A673 (cell line): Measurements from ENCODE around the gene IL36B. TPM values are rescaled to one million over a fixed set of nuclear protein-coding genes. Genes with fewer than 3 reads are reported as not detected.

Experiments used
- BruUV-seq: library from RNA; stranded (reverse); fragments of 400-500 nt; replicated peaks from 2 replicates; lab custom pipeline; 2021; lab: Mats Ljungman, UMichigan
- CTCF ChIA-PET: fragments of 300-600 bp; sonication (Branson Sonifier 250); formaldehyde crosslinking; loops from one replicate; lab custom pipeline; 2022; ENCODE audit warnings: antibody characterized with exemption; lab: Charles Lee
- POLR2A ChIA-PET: fragments of 300-600 bp; sonication (Branson Sonifier 250); formaldehyde crosslinking; loops from one replicate; lab custom pipeline; 2022; ENCODE audit warnings: antibody characterized with exemption; ENCODE audit not compliant: low non-redundant PET; lab: Charles Lee
- DNase-seq: peaks from one replicate; pipeline ENCODE4 v3.0.0-alpha.2; 2015; ENCODE audit warnings: low spot score
- H3K27ac ChIP-seq: fragments of 200-600 bp; sonication (generic); 2 replicates; pipeline ENCODE4 v1.5.1; 2016; ENCODE audit warnings: mixed run types, low read depth, mild to moderate bottlenecking, mixed read lengths, antibody characterized with exemption, low read length; ENCODE audit not compliant: poor library complexity, severe bottlenecking
- H3K27me3 ChIP-seq: fragments of 200-600 bp; sonication (generic); replicated peaks from 2 replicates; pipeline ENCODE4 v1.6.1; 2017; ENCODE audit warnings: mixed run types, low read depth, mild to moderate bottlenecking, mixed read lengths, antibody characterized with exemption, low read length; ENCODE audit not compliant: insufficient read depth, poor library complexity
- H3K36me3 ChIP-seq: fragments of 200-600 bp; sonication (generic); 2 replicates; pipeline ENCODE4 v1.6.1; 2016; ENCODE audit warnings: mixed run types, mild to moderate bottlenecking, mixed read lengths, antibody characterized with exemption, low read length; ENCODE audit not compliant: insufficient read depth, poor library complexity, severe bottlenecking
- H3K4me1 ChIP-seq: fragments of 200-600 bp; sonication (generic); 2 replicates; pipeline ENCODE4 v1.6.1; 2017; ENCODE audit warnings: mixed run types, mild to moderate bottlenecking, mixed read lengths, antibody characterized with exemption, low read length; ENCODE audit not compliant: insufficient read depth, poor library complexity, severe bottlenecking
- H3K4me3 ChIP-seq: fragments of 200-600 bp; sonication (generic); 2 replicates; pipeline ENCODE4 v1.5.1; 2016; ENCODE audit warnings: low read depth, mixed run types, mild to moderate bottlenecking, mixed read lengths, low read length; ENCODE audit not compliant: poor library complexity, severe bottlenecking
- H3K9me3 ChIP-seq: fragments of 200-600 bp; sonication (generic); 2 replicates; pipeline ENCODE4 v1.6.1; 2016; ENCODE audit warnings: mixed run types, low read depth, mild to moderate bottlenecking, mixed read lengths, antibody characterized with exemption, low read length; ENCODE audit not compliant: poor library complexity, severe bottlenecking
- EZH2 ChIP-seq: fragments of 200-600 bp; sonication (generic); IDR thresholded peaks from 2 replicates; pipeline ENCODE4 v1.6.1; 2017; ENCODE audit warnings: borderline replicate concordance, low read depth, mild to moderate bottlenecking, mixed read lengths, antibody characterized with exemption, low read length; ENCODE audit not compliant: poor library complexity, severe bottlenecking
- intact Hi-C: fragments of 100-400 bp; cut with micrococcal nuclease; formaldehyde crosslinking; loops from one replicate; pipeline ENCODE4 v1.10.0; 2022; ENCODE audit not compliant: unreplicated experiment
- total RNA-seq: library from RNA; stranded (reverse); gene quantifications from 2 replicates; pipeline ENCODE4 v1.2.3, GENCODE V29; 2021
- TF ChIP-seq, protein P1 (sequence below): fragments of 300-800, 200-600 bp; sonication (generic); conservative IDR thresholded peaks from 2 replicates; pipeline ENCODE4 v1.5.1; 2017; ENCODE audit warnings: low read depth, mild to moderate bottlenecking, antibody characterized with exemption, low read length, moderate library complexity, mixed read lengths

Gene IL36B
- total RNA-seq, 1 experiment from 2014 or later, result not detected

DNA sequence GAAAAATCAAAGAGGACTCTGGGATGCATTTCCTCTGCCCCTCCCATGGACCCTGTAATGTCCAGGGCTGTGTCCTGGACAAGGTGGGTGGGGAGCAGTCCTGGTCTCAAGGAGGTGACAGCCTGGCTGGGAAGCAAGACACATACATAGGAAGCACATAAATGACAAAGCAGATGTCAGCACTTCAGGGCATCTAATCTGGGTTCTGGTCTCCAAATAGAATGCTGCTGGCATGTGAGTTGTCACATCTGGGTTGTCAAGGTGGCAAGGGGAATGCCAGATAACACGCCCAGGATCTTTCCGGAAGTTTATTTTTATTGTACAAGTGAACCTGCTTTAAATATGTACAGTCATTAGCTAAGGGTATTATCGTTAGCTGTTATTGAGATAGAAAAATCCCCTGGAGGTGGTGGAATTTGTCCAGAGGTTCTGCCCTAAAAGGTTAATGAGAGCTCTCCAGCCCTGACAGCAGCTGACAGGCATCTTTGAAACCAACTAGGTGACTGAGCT, 20.7 kb upstream of the IL36B start:
- no TSS peak for BruUV-seq
- intact Hi-C loops, result no loop called here
- H3K4me1 ChIP-seq, result no peaks in the 10 kb centered on the region
- no peak overlapping the region for H3K4me3 ChIP-seq
- CTCF ChIA-PET, result no interaction called here
- no peaks in the 10 kb centered on the region for H3K36me3 ChIP-seq
- H3K27me3 ChIP-seq, result peaks cover 2% of the 10 kb centered on the region
- no peak for TF ChIP-seq EZH2
- TF ChIP-seq, protein P1, sequence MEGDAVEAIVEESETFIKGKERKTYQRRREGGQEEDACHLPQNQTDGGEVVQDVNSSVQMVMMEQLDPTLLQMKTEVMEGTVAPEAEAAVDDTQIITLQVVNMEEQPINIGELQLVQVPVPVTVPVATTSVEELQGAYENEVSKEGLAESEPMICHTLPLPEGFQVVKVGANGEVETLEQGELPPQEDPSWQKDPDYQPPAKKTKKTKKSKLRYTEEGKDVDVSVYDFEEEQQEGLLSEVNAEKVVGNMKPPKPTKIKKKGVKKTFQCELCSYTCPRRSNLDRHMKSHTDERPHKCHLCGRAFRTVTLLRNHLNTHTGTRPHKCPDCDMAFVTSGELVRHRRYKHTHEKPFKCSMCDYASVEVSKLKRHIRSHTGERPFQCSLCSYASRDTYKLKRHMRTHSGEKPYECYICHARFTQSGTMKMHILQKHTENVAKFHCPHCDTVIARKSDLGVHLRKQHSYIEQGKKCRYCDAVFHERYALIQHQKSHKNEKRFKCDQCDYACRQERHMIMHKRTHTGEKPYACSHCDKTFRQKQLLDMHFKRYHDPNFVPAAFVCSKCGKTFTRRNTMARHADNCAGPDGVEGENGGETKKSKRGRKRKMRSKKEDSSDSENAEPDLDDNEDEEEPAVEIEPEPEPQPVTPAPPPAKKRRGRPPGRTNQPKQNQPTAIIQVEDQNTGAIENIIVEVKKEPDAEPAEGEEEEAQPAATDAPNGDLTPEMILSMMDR, result no peak
- no peak for DNase-seq
- POLR2A ChIA-PET, result no interaction called here
- H3K27ac ChIP-seq, result no peak overlapping the region
- H3K9me3 ChIP-seq, result no peaks in the 10 kb centered on the region

DNA sequence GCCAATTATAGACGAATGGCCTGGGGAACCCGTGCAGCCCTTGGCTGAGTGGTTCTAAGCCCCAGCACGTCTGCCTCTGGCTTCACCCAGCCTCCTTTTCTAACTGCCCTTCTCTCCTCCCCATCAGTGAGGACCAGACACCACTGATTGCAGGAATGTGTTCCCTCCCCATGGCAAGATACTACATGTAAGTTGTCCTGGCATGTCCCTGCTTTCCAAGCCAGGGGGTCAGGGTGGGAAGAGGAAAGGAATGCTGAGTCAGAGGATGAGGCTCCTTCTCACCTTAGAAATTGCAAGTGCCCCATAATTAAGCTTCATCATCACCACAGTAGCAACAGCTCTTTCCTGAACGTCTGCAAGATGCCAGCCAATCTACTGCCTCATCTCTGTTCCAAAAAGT, 19.9 kb upstream of the IL36B start:
- no peak for TF ChIP-seq EZH2
- TF ChIP-seq, protein P1, result no peak
- intact Hi-C loops, result no loop called here
- Histone ChIP-seq H3K27me3 (peaks cover 2% of the 10 kb centered on the region), H3K27ac (no peak overlapping the region), H3K9me3 (no peaks in the 10 kb centered on the region), H3K36me3 (no peaks in the 10 kb centered on the region), H3K4me3 (no peak overlapping the region), H3K4me1 (no peaks in the 10 kb centered on the region)
- ChIA-PET CTCF (no interaction called here), POLR2A (no interaction called here)
- BruUV-seq, result no TSS peak
- no peak for DNase-seq

DNA sequence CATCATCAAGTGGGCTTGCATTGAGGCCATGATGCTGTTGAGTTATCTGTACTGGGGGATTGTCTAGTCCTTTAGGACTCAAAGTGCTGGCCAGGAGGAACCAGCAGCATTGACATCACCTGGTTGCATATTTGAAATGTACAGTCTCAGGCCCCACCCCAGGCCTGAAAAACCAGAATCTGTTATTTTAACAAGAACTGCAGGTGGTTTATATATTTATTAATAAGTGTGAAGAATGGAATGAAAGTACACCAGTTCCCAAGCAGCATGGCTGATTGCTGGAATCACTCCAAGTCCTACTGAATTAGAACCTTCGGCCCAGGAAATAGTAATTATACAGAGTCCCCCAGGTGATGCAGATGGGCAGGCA, 17.9 kb upstream of the IL36B start:
- no peak overlapping the region for H3K4me3 ChIP-seq
- no peaks in the 10 kb centered on the region for H3K4me1 ChIP-seq
- TF ChIP-seq, protein P1, result no peak
- TF ChIP-seq EZH2, result no peak
- ChIA-PET POLR2A (interaction anchor here (0.6 kb wide), 1 partner anchor 53 kb away, joined by 3 read pairs; no protein-coding TSS in a partner anchor), CTCF (no interaction called here)
- DNase-seq, result no peak
- no peaks in the 10 kb centered on the region for H3K27me3 ChIP-seq
- no peaks in the 10 kb centered on the region for H3K36me3 ChIP-seq
- no TSS peak for BruUV-seq
- intact Hi-C loops, result no loop called here
- H3K27ac ChIP-seq, result no peak overlapping the region
- no peaks in the 10 kb centered on the region for H3K9me3 ChIP-seq
